Peyer's patch (tissue), 4 donors: Measurements from ENCODE around the gene NUDCD3.

Source experiments
- CTCF ChIP-seq, 6 experiments: fragments of 450-650 bp in 4 of 6; fragments of 200-600 bp in 2 of 6; sonication (generic) in 1 of 6; IDR thresholded peaks; one replicate each; pipeline ENCODE4 v1.5.1; 2017 to 2019; ENCODE audit warnings: antibody characterized with exemption in 6 of 6, mild to moderate bottlenecking in 3 of 6, moderate library complexity in 1 of 6
- POLR2A ChIP-seq, 2 donors: fragments of 450-650 bp; IDR thresholded peaks; one replicate each; pipeline ENCODE4 v1.5.1; 2017; ENCODE audit warnings: antibody characterized with exemption in 2 of 2, mild to moderate bottlenecking in 2 of 2, moderate library complexity in 2 of 2

GRCh38 chr7:44477938-44478337 lies 12.5 kb downstream of the NUDCD3 start:
- TF ChIP-seq POLR2A (IDR thresholded peaks at IDR 0.05) (no peak), CTCF (IDR thresholded peaks at IDR 0.05) (no peak)
